ENCODE data around the gene IQGAP1. TPM values are rescaled to one million over a fixed set of nuclear protein-coding genes. Genes with fewer than 3 reads are reported as not detected.

Gene IQGAP1
- total and polyA plus RNA-seq, 9 of the 15 experiments (the other 6 are each of a cell fraction or from before 2014, with no cell fraction given): 37.6 to 143 (median 77.7) TPM

- TF ChIP-seq L3MBTL2 (IDR thresholded peaks at IDR 0.05) (0 out of 2 replicates have a peak, but pooled peaks have one; percentile 37), BHLHE40 (IDR thresholded peaks at IDR 0.05; ENCODE audit: low read length) (peak; percentile 43; the same call in 1 of the 2 replicates)
Measured at GRCh38 chr15:90495067-90495466, 107.0 kb downstream of the IQGAP1 start (continued).

DNA sequence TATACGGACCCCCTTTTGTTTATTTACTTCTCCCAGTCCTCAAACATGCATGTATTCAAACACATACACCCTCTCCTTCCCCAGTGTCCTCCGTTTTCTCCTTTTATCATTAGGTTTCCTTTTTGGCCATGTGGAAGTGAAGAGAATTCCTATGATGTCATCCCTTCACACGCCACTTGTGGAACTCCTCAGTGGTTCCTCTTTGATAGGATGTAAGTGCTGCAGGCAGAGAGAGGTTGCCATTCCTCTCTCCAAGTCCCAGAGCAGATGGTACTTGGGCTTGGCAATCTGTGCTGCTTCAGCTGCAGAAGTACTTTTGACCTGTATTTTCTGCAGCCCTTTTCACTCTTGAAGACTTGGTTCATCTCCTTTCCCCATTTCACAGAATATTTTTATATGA, 108.7 kb downstream of the IQGAP1 start:
- Histone ChIP-seq H3K27me3 (ENCODE audit: control insufficient read depth in 2 of 2, insufficient read depth in 2 of 2, low read length in 2 of 2) (no peaks in the 10 kb centered on the region), H3K27ac (ENCODE audit: extremely low read depth, low read depth, low read length) (no peak overlapping the region), H4K20me1 (replicated peaks; ENCODE audit: control insufficient read depth, insufficient read depth, low read length) (no peaks in the 10 kb centered on the region), H3K9me1 (ENCODE audit: control insufficient read depth, insufficient read depth, low read length) (no peaks in the 10 kb centered on the region), H3K4me2 (ENCODE audit: insufficient read depth, low read length) (no peak overlapping the region), H3K36me3 (ENCODE audit: control insufficient read depth, insufficient read depth, low read length) (peaks cover 55% of the 10 kb centered on the region), H3K4me1 (replicated peaks in 1 of 2; ENCODE audit: control insufficient read depth in 2 of 2, insufficient read depth in 2 of 2, low read length in 2 of 2) (peaks cover 0 to 2% of the 10 kb centered on the region in 2 experiments; a peak in 1 of 5 replicates), H3K9me3 (replicated peaks; ENCODE audit: control insufficient read depth, insufficient read depth, low read depth, low read length) (no peaks in the 10 kb centered on the region), H3K9ac (ENCODE audit: insufficient read depth in 1 of 2, low read depth in 2 of 2, low read length in 2 of 2) (no peak overlapping the region), H2AFZ (ENCODE audit: low read depth, low read length) (no peak overlapping the region), H3K4me3 (no peak overlapping the region), H3K79me2 (ENCODE audit: control insufficient read depth, insufficient read depth, low read length) (no peaks in the 10 kb centered on the region)
- FAIRE-seq: no peak
- DNase-seq (ENCODE audit: extremely low read depth in 1 of 4, low spot score in 3 of 4): no peak
- WGBS (ENCODE audit: insufficient coverage, low coverage, missing lambda C conversion rate): 48% methylated on average over 3 of the region's 3 CpGs
- BruUV-seq (replicated peaks): no TSS peak
- no peak for TF ChIP-seq PCBP1 (IDR thresholded peaks at IDR 0.05; ENCODE audit: low read depth, low read length, poor library complexity, severe bottlenecking)
- 0 out of 2 replicates have a peak, but pooled peaks have one; percentile 8 for TF ChIP-seq ATF3 (IDR thresholded peaks at IDR 0.05)
- TF ChIP-seq ATF3 (CRISPR knock-in tag; conservative IDR thresholded peaks at IDR 0.05): no peak
- POLR2A ChIA-PET: no interaction called here
- intact Hi-C loops (cut with micrococcal nuclease) (no loop called here), in situ Hi-C loops (cut with MboI) (no loop called here)
- CTCF ChIA-PET (ENCODE audit: low intra/inter-chr PET ratio): no interaction called here
- ATAC-seq: no peak
